ENCODE data around the gene MAMLD1.
A peak's percentile ranks its signal among the peaks of the same experiment; 100 is the strongest.

The MAMLD1 gene

GRCh38 chrX:150362599-150363481, at the start of gene MAMLD1:
Gene MAMLD1 (plus strand): TSS chrX:150363317. CDS start chrX:150445517, 82,200 bp downstream.
- peak within 1 kb of the TSS; percentile 22 for H3K9ac ChIP-seq (ENCODE audit: low read length)
- no peaks in the 10 kb centered on the region for H3K36me3 ChIP-seq (ENCODE audit: control insufficient read depth, insufficient read depth, low read length)
- peaks cover 9% of the 10 kb centered on the region for H3K4me1 ChIP-seq (ENCODE audit: control insufficient read depth, insufficient read depth, low read length)
- H3K9me3 ChIP-seq (ENCODE audit: control insufficient read depth, low read length): no peaks in the 10 kb centered on the region
- H3K4me3 ChIP-seq (ENCODE audit: low read length): no peak within 1 kb of the TSS
- peaks cover 37% of the 10 kb centered on the region for H3K27me3 ChIP-seq (ENCODE audit: control insufficient read depth, insufficient read depth, low read length)

- Histone ChIP-seq H3K9me3 (ENCODE audit: control insufficient read depth, low read length) (no peaks in the 10 kb centered on the region), H3K36me3 (ENCODE audit: control insufficient read depth, insufficient read depth, low read length) (no peaks in the 10 kb centered on the region)
Observed at GRCh38 chrX:150313514-150313913, 49.6 kb upstream of the MAMLD1 start.

GRCh38 chrX:150314186-150314585, 48.9 kb upstream of the MAMLD1 start:
- no peak overlapping the region for H3K4me3 ChIP-seq (ENCODE audit: low read length)
- H3K9ac ChIP-seq (ENCODE audit: low read length): no peak overlapping the region
- H3K36me3 ChIP-seq (ENCODE audit: control insufficient read depth, insufficient read depth, low read length): no peaks in the 10 kb centered on the region
- H3K4me1 ChIP-seq (ENCODE audit: control insufficient read depth, insufficient read depth, low read length): no peaks in the 10 kb centered on the region
- H3K9me3 ChIP-seq (ENCODE audit: control insufficient read depth, low read length): no peaks in the 10 kb centered on the region
- no peaks in the 10 kb centered on the region for H3K27me3 ChIP-seq (ENCODE audit: control insufficient read depth, insufficient read depth, low read length)

More at GRCh38 chrX:150313514-150313913, 49.6 kb upstream of the MAMLD1 start:
- no peaks in the 10 kb centered on the region for H3K4me1 ChIP-seq (ENCODE audit: control insufficient read depth, insufficient read depth, low read length)
- no peak overlapping the region for H3K9ac ChIP-seq (ENCODE audit: low read length)
- no peaks in the 10 kb centered on the region for H3K27me3 ChIP-seq (ENCODE audit: control insufficient read depth, insufficient read depth, low read length)
- H3K4me3 ChIP-seq (ENCODE audit: low read length): no peak overlapping the region

GRCh38 chrX:150316564-150316963, 46.6 kb upstream of the MAMLD1 start:
- no peaks in the 10 kb centered on the region for H3K27me3 ChIP-seq (ENCODE audit: control insufficient read depth, insufficient read depth, low read length)
- H3K36me3 ChIP-seq (ENCODE audit: control insufficient read depth, insufficient read depth, low read length): no peaks in the 10 kb centered on the region
- no peaks in the 10 kb centered on the region for H3K4me1 ChIP-seq (ENCODE audit: control insufficient read depth, insufficient read depth, low read length)
- H3K9me3 ChIP-seq (ENCODE audit: control insufficient read depth, low read length): no peaks in the 10 kb centered on the region
- H3K9ac ChIP-seq (ENCODE audit: low read length): no peak overlapping the region
- H3K4me3 ChIP-seq (ENCODE audit: low read length): no peak overlapping the region

- Histone ChIP-seq H3K27me3 (ENCODE audit: control insufficient read depth, insufficient read depth, low read length) (no peaks in the 10 kb centered on the region), H3K36me3 (ENCODE audit: control insufficient read depth, insufficient read depth, low read length) (no peaks in the 10 kb centered on the region), H3K4me1 (ENCODE audit: control insufficient read depth, insufficient read depth, low read length) (no peaks in the 10 kb centered on the region), H3K9ac (ENCODE audit: low read length) (no peak overlapping the region), H3K4me3 (ENCODE audit: low read length) (no peak overlapping the region), H3K9me3 (ENCODE audit: control insufficient read depth, low read length) (no peaks in the 10 kb centered on the region)
Observed at GRCh38 chrX:150323020-150323419, 40.1 kb upstream of the MAMLD1 start.

- Histone ChIP-seq H3K36me3 (ENCODE audit: control insufficient read depth, insufficient read depth, low read length) (no peaks in the 10 kb centered on the region), H3K9me3 (ENCODE audit: control insufficient read depth, low read length) (no peaks in the 10 kb centered on the region), H3K27me3 (ENCODE audit: control insufficient read depth, insufficient read depth, low read length) (no peaks in the 10 kb centered on the region), H3K4me1 (ENCODE audit: control insufficient read depth, insufficient read depth, low read length) (no peaks in the 10 kb centered on the region), H3K9ac (ENCODE audit: low read length) (no peak overlapping the region), H3K4me3 (ENCODE audit: low read length) (no peak overlapping the region)
Observed at GRCh38 chrX:150324035-150324728, 38.9 kb upstream of the MAMLD1 start.

GRCh38 chrX:150324919-150325318, 38.2 kb upstream of the MAMLD1 start:
- H3K4me3 ChIP-seq (ENCODE audit: low read length): no peak overlapping the region
- no peaks in the 10 kb centered on the region for H3K36me3 ChIP-seq (ENCODE audit: control insufficient read depth, insufficient read depth, low read length)
- H3K27me3 ChIP-seq (ENCODE audit: control insufficient read depth, insufficient read depth, low read length): no peaks in the 10 kb centered on the region
- no peaks in the 10 kb centered on the region for H3K4me1 ChIP-seq (ENCODE audit: control insufficient read depth, insufficient read depth, low read length)
- H3K9me3 ChIP-seq (ENCODE audit: control insufficient read depth, low read length): no peaks in the 10 kb centered on the region
- no peak overlapping the region for H3K9ac ChIP-seq (ENCODE audit: low read length)

- H3K4me1 ChIP-seq (ENCODE audit: control insufficient read depth, insufficient read depth, low read length): no peaks in the 10 kb centered on the region
- H3K4me3 ChIP-seq (ENCODE audit: low read length): no peak overlapping the region
- H3K36me3 ChIP-seq (ENCODE audit: control insufficient read depth, insufficient read depth, low read length): no peaks in the 10 kb centered on the region
- no peaks in the 10 kb centered on the region for H3K9me3 ChIP-seq (ENCODE audit: control insufficient read depth, low read length)
- no peak overlapping the region for H3K9ac ChIP-seq (ENCODE audit: low read length)
- no peaks in the 10 kb centered on the region for H3K27me3 ChIP-seq (ENCODE audit: control insufficient read depth, insufficient read depth, low read length)
Observed at GRCh38 chrX:150326541-150327247, 36.4 kb upstream of the MAMLD1 start.

GRCh38 chrX:150329282-150329681, 33.8 kb upstream of the MAMLD1 start:
- no peak overlapping the region for H3K4me3 ChIP-seq (ENCODE audit: low read length)
- no peaks in the 10 kb centered on the region for H3K9me3 ChIP-seq (ENCODE audit: control insufficient read depth, low read length)
- no peaks in the 10 kb centered on the region for H3K27me3 ChIP-seq (ENCODE audit: control insufficient read depth, insufficient read depth, low read length)
- no peaks in the 10 kb centered on the region for H3K36me3 ChIP-seq (ENCODE audit: control insufficient read depth, insufficient read depth, low read length)
- no peaks in the 10 kb centered on the region for H3K4me1 ChIP-seq (ENCODE audit: control insufficient read depth, insufficient read depth, low read length)
- H3K9ac ChIP-seq (ENCODE audit: low read length): no peak overlapping the region

- Histone ChIP-seq H3K4me1 (ENCODE audit: control insufficient read depth, insufficient read depth, low read length) (no peaks in the 10 kb centered on the region), H3K9me3 (ENCODE audit: control insufficient read depth, low read length) (no peaks in the 10 kb centered on the region), H3K27me3 (ENCODE audit: control insufficient read depth, insufficient read depth, low read length) (no peaks in the 10 kb centered on the region), H3K9ac (ENCODE audit: low read length) (no peak overlapping the region), H3K4me3 (ENCODE audit: low read length) (no peak overlapping the region), H3K36me3 (ENCODE audit: control insufficient read depth, insufficient read depth, low read length) (no peaks in the 10 kb centered on the region)
Observed at GRCh38 chrX:150329868-150330267, 33.2 kb upstream of the MAMLD1 start.

GRCh38 chrX:150332023-150332422, 31.1 kb upstream of the MAMLD1 start:
- no peaks in the 10 kb centered on the region for H3K4me1 ChIP-seq (ENCODE audit: control insufficient read depth, insufficient read depth, low read length)
- no peaks in the 10 kb centered on the region for H3K27me3 ChIP-seq (ENCODE audit: control insufficient read depth, insufficient read depth, low read length)
- no peak overlapping the region for H3K4me3 ChIP-seq (ENCODE audit: low read length)
- H3K9me3 ChIP-seq (ENCODE audit: control insufficient read depth, low read length): no peaks in the 10 kb centered on the region
- H3K9ac ChIP-seq (ENCODE audit: low read length): no peak overlapping the region
- no peaks in the 10 kb centered on the region for H3K36me3 ChIP-seq (ENCODE audit: control insufficient read depth, insufficient read depth, low read length)

- Histone ChIP-seq H3K36me3 (ENCODE audit: control insufficient read depth, insufficient read depth, low read length) (no peaks in the 10 kb centered on the region), H3K9ac (ENCODE audit: low read length) (no peak overlapping the region), H3K4me1 (ENCODE audit: control insufficient read depth, insufficient read depth, low read length) (no peaks in the 10 kb centered on the region), H3K27me3 (ENCODE audit: control insufficient read depth, insufficient read depth, low read length) (no peaks in the 10 kb centered on the region), H3K4me3 (ENCODE audit: low read length) (no peak overlapping the region), H3K9me3 (ENCODE audit: control insufficient read depth, low read length) (no peaks in the 10 kb centered on the region)
Observed at GRCh38 chrX:150334100-150334499, 29.0 kb upstream of the MAMLD1 start.

Data from mucosa of stomach (tissue), 1 donor.